Liver (tissue), 3 donors: ENCODE results near the gene RMND5A.

Experiments
- HNF4G ChIP-seq: IDR thresholded peaks from 2 replicates; pipeline ENCODE4 v1.6.1; 2016; ENCODE audit warnings: antibody characterized with exemption
- JUND ChIP-seq, 2 donors: IDR thresholded peaks; 2 replicates each; pipeline ENCODE4 v1.6.1; 2016; ENCODE audit warnings: antibody characterized with exemption in 2 of 2
- RXRA ChIP-seq, 2 donors: IDR thresholded peaks; 2 replicates each; pipeline ENCODE4 v1.6.1; 2017 to 2018; ENCODE audit warnings: antibody characterized with exemption in 2 of 2, mild to moderate bottlenecking in 1 of 2
- SP1 ChIP-seq: IDR thresholded peaks from 2 replicates; pipeline ENCODE4 v1.6.1; 2018; ENCODE audit warnings: antibody characterized with exemption, mild to moderate bottlenecking
- TAF1 ChIP-seq: conservative IDR thresholded peaks from 2 replicates; pipeline ENCODE4 v1.6.1; 2016; ENCODE audit warnings: antibody characterized with exemption, mild to moderate bottlenecking
- TF ChIP-seq, protein P1 (sequence below): fragments of 150-350 bp; IDR thresholded peaks from 2 replicates; pipeline ENCODE4 v1.5.1; 2017; ENCODE audit warnings: improper control_type of control experiment, low read depth, low read length; ENCODE audit not compliant: missing input control
- TF ChIP-seq, protein P2 (sequence below): IDR thresholded peaks from 2 replicates; pipeline ENCODE4 v1.6.1; 2016; ENCODE audit warnings: antibody characterized with exemption, mild to moderate bottlenecking
- donor health status: healthy.
- donor health status: healthy.

DNA sequence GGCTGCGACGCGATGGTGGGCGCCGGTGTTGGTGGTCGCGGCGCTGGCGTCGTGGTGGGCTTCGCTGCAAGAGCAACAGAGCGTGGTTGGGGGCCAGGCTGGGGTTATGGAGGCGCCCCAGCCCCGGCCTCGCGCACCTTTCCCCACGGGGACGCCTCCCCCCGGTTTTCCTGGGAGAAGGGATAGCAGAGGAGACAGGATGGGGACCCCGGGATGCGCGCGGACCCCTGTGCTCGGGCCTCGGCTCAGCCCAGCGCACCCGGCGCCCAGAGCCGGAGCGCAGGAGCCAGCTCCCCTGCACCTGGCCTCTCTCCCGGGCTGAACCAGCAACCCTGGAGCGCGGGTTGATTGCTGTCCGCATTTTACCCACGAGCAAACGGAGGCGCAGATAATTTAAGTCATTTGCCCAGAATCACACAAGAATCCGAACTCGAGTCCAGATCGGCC, 69.6 kb downstream of the RMND5A start:
- TF ChIP-seq JUND (IDR thresholded peaks at IDR 0.05) (no peak), SP1 (no peak), TAF1 (no peak), RXRA (IDR thresholded peaks at IDR 0.05) (no peak), HNF4G (no peak)
- TF ChIP-seq, protein P1, sequence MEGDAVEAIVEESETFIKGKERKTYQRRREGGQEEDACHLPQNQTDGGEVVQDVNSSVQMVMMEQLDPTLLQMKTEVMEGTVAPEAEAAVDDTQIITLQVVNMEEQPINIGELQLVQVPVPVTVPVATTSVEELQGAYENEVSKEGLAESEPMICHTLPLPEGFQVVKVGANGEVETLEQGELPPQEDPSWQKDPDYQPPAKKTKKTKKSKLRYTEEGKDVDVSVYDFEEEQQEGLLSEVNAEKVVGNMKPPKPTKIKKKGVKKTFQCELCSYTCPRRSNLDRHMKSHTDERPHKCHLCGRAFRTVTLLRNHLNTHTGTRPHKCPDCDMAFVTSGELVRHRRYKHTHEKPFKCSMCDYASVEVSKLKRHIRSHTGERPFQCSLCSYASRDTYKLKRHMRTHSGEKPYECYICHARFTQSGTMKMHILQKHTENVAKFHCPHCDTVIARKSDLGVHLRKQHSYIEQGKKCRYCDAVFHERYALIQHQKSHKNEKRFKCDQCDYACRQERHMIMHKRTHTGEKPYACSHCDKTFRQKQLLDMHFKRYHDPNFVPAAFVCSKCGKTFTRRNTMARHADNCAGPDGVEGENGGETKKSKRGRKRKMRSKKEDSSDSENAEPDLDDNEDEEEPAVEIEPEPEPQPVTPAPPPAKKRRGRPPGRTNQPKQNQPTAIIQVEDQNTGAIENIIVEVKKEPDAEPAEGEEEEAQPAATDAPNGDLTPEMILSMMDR = no peak
- TF ChIP-seq, protein P2, sequence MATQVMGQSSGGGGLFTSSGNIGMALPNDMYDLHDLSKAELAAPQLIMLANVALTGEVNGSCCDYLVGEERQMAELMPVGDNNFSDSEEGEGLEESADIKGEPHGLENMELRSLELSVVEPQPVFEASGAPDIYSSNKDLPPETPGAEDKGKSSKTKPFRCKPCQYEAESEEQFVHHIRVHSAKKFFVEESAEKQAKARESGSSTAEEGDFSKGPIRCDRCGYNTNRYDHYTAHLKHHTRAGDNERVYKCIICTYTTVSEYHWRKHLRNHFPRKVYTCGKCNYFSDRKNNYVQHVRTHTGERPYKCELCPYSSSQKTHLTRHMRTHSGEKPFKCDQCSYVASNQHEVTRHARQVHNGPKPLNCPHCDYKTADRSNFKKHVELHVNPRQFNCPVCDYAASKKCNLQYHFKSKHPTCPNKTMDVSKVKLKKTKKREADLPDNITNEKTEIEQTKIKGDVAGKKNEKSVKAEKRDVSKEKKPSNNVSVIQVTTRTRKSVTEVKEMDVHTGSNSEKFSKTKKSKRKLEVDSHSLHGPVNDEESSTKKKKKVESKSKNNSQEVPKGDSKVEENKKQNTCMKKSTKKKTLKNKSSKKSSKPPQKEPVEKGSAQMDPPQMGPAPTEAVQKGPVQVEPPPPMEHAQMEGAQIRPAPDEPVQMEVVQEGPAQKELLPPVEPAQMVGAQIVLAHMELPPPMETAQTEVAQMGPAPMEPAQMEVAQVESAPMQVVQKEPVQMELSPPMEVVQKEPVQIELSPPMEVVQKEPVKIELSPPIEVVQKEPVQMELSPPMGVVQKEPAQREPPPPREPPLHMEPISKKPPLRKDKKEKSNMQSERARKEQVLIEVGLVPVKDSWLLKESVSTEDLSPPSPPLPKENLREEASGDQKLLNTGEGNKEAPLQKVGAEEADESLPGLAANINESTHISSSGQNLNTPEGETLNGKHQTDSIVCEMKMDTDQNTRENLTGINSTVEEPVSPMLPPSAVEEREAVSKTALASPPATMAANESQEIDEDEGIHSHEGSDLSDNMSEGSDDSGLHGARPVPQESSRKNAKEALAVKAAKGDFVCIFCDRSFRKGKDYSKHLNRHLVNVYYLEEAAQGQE = no peak
